ENCODE data around the gene APOL6. TPM values are rescaled to one million over a fixed set of nuclear protein-coding genes. Genes with fewer than 3 reads are reported as not detected.

Gene APOL6
- total and polyA plus RNA-seq, 2 of the 13 experiments (the other 11 are each of a cell fraction or from before 2014, with no cell fraction given), result 5.2 to 7.5 TPM

- TF ChIP-seq TRAFD1 (CRISPR knock-in tag; IDR thresholded peaks at IDR 0.05; ENCODE audit: borderline replicate concordance) (no peak), SAP130 (CRISPR knock-in tag; IDR thresholded peaks at IDR 0.05; ENCODE audit: low read depth) (peak; percentile 56; the same call in 1 of the 2 replicates), ZNF33B (CRISPR knock-in tag; IDR thresholded peaks at IDR 0.05) (no peak), ZNF580 (CRISPR knock-in tag; IDR thresholded peaks at IDR 0.05; ENCODE audit: borderline replicate concordance, low read depth) (no peak), MAX (IDR thresholded peaks at IDR 0.05) (no peak; the same call in 1 of the 2 replicates), NONO (IDR thresholded peaks at IDR 0.05) (no peak), NONO (CRISPR knock-in tag; conservative IDR thresholded peaks at IDR 0.05) (no peak), GATAD2A (CRISPR knock-in tag; IDR thresholded peaks at IDR 0.05) (peak; percentile 86), ZNF34 (CRISPR knock-in tag; IDR thresholded peaks at IDR 0.05; ENCODE audit: borderline replicate concordance) (no peak), ISL2 (CRISPR knock-in tag; IDR thresholded peaks at IDR 0.05) (no peak), ZNF574 (CRISPR knock-in tag; IDR thresholded peaks at IDR 0.05) (peak; percentile 47), POGZ (CRISPR knock-in tag; IDR thresholded peaks at IDR 0.05) (peak; percentile 69), NFRKB (IDR thresholded peaks at IDR 0.05) (no peak), FOXO4 (CRISPR knock-in tag; conservative IDR thresholded peaks at IDR 0.05) (no peak), HNRNPUL1 (IDR thresholded peaks at IDR 0.05; ENCODE audit: low read depth, low read length) (no peak), HCFC1 (IDR thresholded peaks at IDR 0.05; ENCODE audit: low read depth, low read length) (no peak), ERF (CRISPR knock-in tag; IDR thresholded peaks at IDR 0.05) (no peak), IKZF5 (CRISPR knock-in tag; IDR thresholded peaks at IDR 0.05) (peak; percentile 55; the same call in 1 of the 2 replicates), HOXA5 (CRISPR knock-in tag; IDR thresholded peaks at IDR 0.05) (no peak), ZZZ3 (CRISPR knock-in tag; IDR thresholded peaks at IDR 0.05; ENCODE audit: borderline replicate concordance) (no peak), MEIS1 (CRISPR knock-in tag; IDR thresholded peaks at IDR 0.05; ENCODE audit: borderline replicate concordance) (no peak), THAP11 (CRISPR knock-in tag; IDR thresholded peaks at IDR 0.05) (no peak), SMC3 (IDR thresholded peaks at IDR 0.05; ENCODE audit: low read length) (no peak), MXI1 (IDR thresholded peaks at IDR 0.05; ENCODE audit: borderline replicate concordance, low read depth, low read length) (peak; percentile 53; the same call in 1 of the 3 replicates), HOXA3 (CRISPR knock-in tag; IDR thresholded peaks at IDR 0.05) (peak; percentile 49), ZFX (CRISPR knock-in tag; IDR thresholded peaks at IDR 0.05; ENCODE audit: low read depth) (peak; percentile 45), BORCS8-MEF2B (CRISPR knock-in tag; IDR thresholded peaks at IDR 0.05) (no peak)
Measured at GRCh38 chr22:35642305-35642741, 5.9 kb upstream of the APOL6 start (continued).
